HEK293 (cell line): Measurements from ENCODE around the gene IGF1R.

Experiments
- CTCF ChIA-PET: fragments of 350-600 bp; formaldehyde crosslinking; extraction: SDS; loops from one replicate; lab custom pipeline; 2021; ENCODE audit warnings: antibody characterized with exemption; lab: Yijun Ruan, JAX
- POLR2A ChIA-PET: fragments of 300-600 bp; formaldehyde crosslinking; extraction: SDS; loops from one replicate; lab custom pipeline; 2020; ENCODE audit warnings: antibody characterized with exemption, inconsistent platforms; lab: Yijun Ruan, JAX
- H3K27ac ChIP-seq: fragments of 200-500 bp; sonication (Bioruptor generic); 2 replicates; pipeline ENCODE4 v1.5.1; 2014; ENCODE audit warnings: low read depth, low read length, control low read depth, inconsistent platforms; ENCODE audit errors: extremely low read depth
- H3K36me3 ChIP-seq, 2 experiments: fragments of 200-500 bp in 1 of 2; sonication (Bioruptor generic) in 1 of 2; 1 replicate in 1 of 2; 2 replicates in 1 of 2; pipeline ENCODE4 v1.5.1; 2014 to 2017; ENCODE audit warnings: inconsistent platforms in 2 of 2, low read length in 2 of 2; ENCODE audit not compliant: control insufficient read depth in 2 of 2, insufficient read depth in 1 of 2
- H3K4me1 ChIP-seq: fragments of 200-500 bp; sonication (Bioruptor generic); 2 replicates; pipeline ENCODE4 v1.5.1; 2014; ENCODE audit warnings: mild to moderate bottlenecking, low read length, inconsistent platforms; ENCODE audit not compliant: control insufficient read depth, insufficient read depth
- H3K4me3 ChIP-seq: 2 replicates; pipeline ENCODE4 v1.5.1; 2011; ENCODE audit warnings: low read depth, mild to moderate bottlenecking, control low read depth, low read length, moderate library complexity
- H3K9me3 ChIP-seq: fragments of 200-500 bp; sonication (Bioruptor generic); 2 replicates; pipeline ENCODE4 v1.5.1; 2014; ENCODE audit warnings: low read depth, low read length, inconsistent platforms; ENCODE audit not compliant: control insufficient read depth, insufficient read depth
- BCL11B ChIP-seq: fragments of 450-650 bp; formaldehyde crosslinking; IDR thresholded peaks from 2 replicates; pipeline ENCODE4 v1.5.1; 2016; ENCODE audit warnings: low read depth, missing biosample characterization, missing genetic modification characterization
- EGR2 ChIP-seq: fragments of 450-650 bp; formaldehyde crosslinking; IDR thresholded peaks from 2 replicates; pipeline ENCODE4 v1.5.1; 2016; ENCODE audit warnings: low read depth, missing biosample characterization, missing genetic modification characterization
- GLIS2 ChIP-seq: fragments of 450-650 bp; formaldehyde crosslinking; IDR thresholded peaks from 2 replicates; pipeline ENCODE4 v1.5.1; 2016; ENCODE audit warnings: missing biosample characterization, missing genetic modification characterization
- KLF7 ChIP-seq: fragments of 450-650 bp; formaldehyde crosslinking; IDR thresholded peaks from 2 replicates; pipeline ENCODE4 v1.5.1; 2016; ENCODE audit warnings: missing biosample characterization, missing genetic modification characterization, borderline replicate concordance
- OSR2 ChIP-seq: fragments of 450-650 bp; formaldehyde crosslinking; IDR thresholded peaks from 2 replicates; pipeline ENCODE4 v1.5.1; 2016; ENCODE audit warnings: missing biosample characterization, missing genetic modification characterization
- SCRT2 ChIP-seq: fragments of 450-650 bp; formaldehyde crosslinking; IDR thresholded peaks from 2 replicates; pipeline ENCODE4 v1.5.1; 2016; ENCODE audit warnings: missing biosample characterization, missing genetic modification characterization
- SP2 ChIP-seq: fragments of 450-650 bp; formaldehyde crosslinking; IDR thresholded peaks from 2 replicates; pipeline ENCODE4 v1.5.1; 2016; ENCODE audit warnings: missing biosample characterization, missing genetic modification characterization
- SP3 ChIP-seq: fragments of 450-650 bp; formaldehyde crosslinking; IDR thresholded peaks from 2 replicates; pipeline ENCODE4 v1.5.1; 2016; ENCODE audit warnings: missing biosample characterization, missing genetic modification characterization
- WT1 ChIP-seq: fragments of 450-650 bp; formaldehyde crosslinking; IDR thresholded peaks from 2 replicates; pipeline ENCODE4 v1.5.1; 2016; ENCODE audit warnings: missing biosample characterization, missing genetic modification characterization
- ZBTB1 ChIP-seq: fragments of 450-650 bp; formaldehyde crosslinking; IDR thresholded peaks from 2 replicates; pipeline ENCODE4 v1.5.1; 2016; ENCODE audit warnings: missing biosample characterization, missing genetic modification characterization
- ZBTB48 ChIP-seq: fragments of 450-650 bp; formaldehyde crosslinking; IDR thresholded peaks from 2 replicates; pipeline ENCODE4 v1.5.1; 2016; ENCODE audit warnings: missing biosample characterization, missing genetic modification characterization
- ZBTB8A ChIP-seq: fragments of 450-650 bp; formaldehyde crosslinking; IDR thresholded peaks from 2 replicates; pipeline ENCODE4 v1.5.1; 2016; ENCODE audit warnings: missing biosample characterization, missing genetic modification characterization
- ZEB2 ChIP-seq: fragments of 450-650 bp; formaldehyde crosslinking; IDR thresholded peaks from 2 replicates; pipeline ENCODE4 v1.5.1; 2016; ENCODE audit warnings: missing biosample characterization, missing genetic modification characterization
- ZFP41 ChIP-seq: fragments of 450-650 bp; formaldehyde crosslinking; IDR thresholded peaks from 2 replicates; pipeline ENCODE4 v1.5.1; 2016; ENCODE audit warnings: missing biosample characterization, missing genetic modification characterization, borderline replicate concordance
- ZIC2 ChIP-seq: fragments of 450-650 bp; formaldehyde crosslinking; IDR thresholded peaks from 2 replicates; pipeline ENCODE4 v1.5.1; 2016; ENCODE audit warnings: missing biosample characterization, missing genetic modification characterization
- ZNF138 ChIP-seq: fragments of 450-650 bp; formaldehyde crosslinking; IDR thresholded peaks from 2 replicates; pipeline ENCODE4 v1.5.1; 2016; ENCODE audit warnings: missing biosample characterization, missing genetic modification characterization, borderline replicate concordance
- ZNF16 ChIP-seq: fragments of 450-650 bp; formaldehyde crosslinking; IDR thresholded peaks from 2 replicates; pipeline ENCODE4 v1.5.1; 2016; ENCODE audit warnings: low read depth, missing biosample characterization, missing genetic modification characterization
- ZNF366 ChIP-seq: fragments of 450-650 bp; formaldehyde crosslinking; conservative IDR thresholded peaks from 2 replicates; pipeline ENCODE4 v1.5.1; 2016; ENCODE audit warnings: missing biosample characterization, missing genetic modification characterization
- ZNF510 ChIP-seq: fragments of 450-650 bp; formaldehyde crosslinking; IDR thresholded peaks from 2 replicates; pipeline ENCODE4 v1.5.1; 2018; ENCODE audit warnings: mild to moderate bottlenecking, missing genetic modification characterization, missing biosample characterization; ENCODE audit not compliant: insufficient replicate concordance
- ZNF596 ChIP-seq: fragments of 450-650 bp; IDR thresholded peaks from 2 replicates; pipeline ENCODE4 v1.5.0; 2018; ENCODE audit warnings: missing biosample characterization, mild to moderate bottlenecking, missing genetic modification characterization, moderate library complexity
- ZNF623 ChIP-seq: fragments of 450-650 bp; formaldehyde crosslinking; IDR thresholded peaks from 2 replicates; pipeline ENCODE4 v1.5.1; 2016; ENCODE audit warnings: missing biosample characterization, missing genetic modification characterization
- ZNF629 ChIP-seq: fragments of 450-650 bp; formaldehyde crosslinking; IDR thresholded peaks from 2 replicates; pipeline ENCODE4 v1.5.1; 2017; ENCODE audit warnings: missing biosample characterization, missing genetic modification characterization
- ZSCAN16 ChIP-seq: fragments of 450-650 bp; formaldehyde crosslinking; IDR thresholded peaks from 2 replicates; pipeline ENCODE4 v1.5.1; 2016; ENCODE audit warnings: missing biosample characterization, missing genetic modification characterization
- TF ChIP-seq, protein P1 (sequence below): fragments of 450-650 bp; formaldehyde crosslinking; IDR thresholded peaks from 2 replicates; pipeline ENCODE4 v1.5.1; 2016; ENCODE audit warnings: missing biosample characterization, missing genetic modification characterization
- TF ChIP-seq, protein P2 (sequence below): fragments of 450-650 bp; formaldehyde crosslinking; IDR thresholded peaks from 2 replicates; pipeline ENCODE4 v1.5.1; 2016; ENCODE audit warnings: missing biosample characterization, missing genetic modification characterization
- TF ChIP-seq, protein P3 (sequence below): fragments of 450-650 bp; formaldehyde crosslinking; IDR thresholded peaks from 2 replicates; pipeline ENCODE4 v1.5.1; 2017; ENCODE audit warnings: missing biosample characterization, missing genetic modification characterization
- TF ChIP-seq, protein P4 (sequence below): fragments of 450-650 bp; formaldehyde crosslinking; IDR thresholded peaks from 2 replicates; pipeline ENCODE4 v1.5.1; 2016; ENCODE audit warnings: missing biosample characterization, missing genetic modification characterization

Gene IGF1R

GRCh38 chr15:98845138-98845884, 197.0 kb downstream of the IGF1R start:
- ChIA-PET CTCF (interaction anchor here (0.6 to 2.2 kb wide), 8 partner anchors 9 to 407 kb away, joined by 3 to 8 read pairs (median 4); no protein-coding TSS in a partner anchor), POLR2A (no interaction called here)
- Histone ChIP-seq H3K4me3 (no peak overlapping the region), H3K36me3 (no peaks in the 10 kb centered on the region), H3K27ac (no peak overlapping the region; the same call in 1 of the 2 replicates), H3K9me3 (no peaks in the 10 kb centered on the region), H3K4me1 (peaks cover 27% of the 10 kb centered on the region)
- TF ChIP-seq EGR2 (tag by site-specific recombination) (peak; percentile 85), ZFP41 (tag by site-specific recombination) (no peak), ZNF510 (tag by site-specific recombination) (no peak), ZNF366 (tag by site-specific recombination) (0 out of 2 replicates have a peak, but pooled peaks have one; percentile 11), ZNF16 (tag by site-specific recombination) (no peak), ZNF596 (tag by site-specific recombination) (peak; percentile 81), ZBTB1 (no peak), KLF7 (no peak), WT1 (tag by site-specific recombination) (peak; percentile 79), ZNF138 (no peak), SP3 (tag by site-specific recombination) (peak; percentile 27; the same call in 1 of the 2 replicates)
- TF ChIP-seq, protein P1, sequence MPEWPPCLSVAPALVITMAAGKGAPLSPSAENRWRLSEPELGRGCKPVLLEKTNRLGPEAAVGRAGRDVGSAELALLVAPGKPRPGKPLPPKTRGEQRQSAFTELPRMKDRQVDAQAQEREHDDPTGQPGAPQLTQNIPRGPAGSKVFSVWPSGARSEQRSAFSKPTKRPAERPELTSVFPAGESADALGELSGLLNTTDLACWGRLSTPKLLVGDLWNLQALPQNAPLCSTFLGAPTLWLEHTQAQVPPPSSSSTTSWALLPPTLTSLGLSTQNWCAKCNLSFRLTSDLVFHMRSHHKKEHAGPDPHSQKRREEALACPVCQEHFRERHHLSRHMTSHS (tag by site-specific recombination), result no peak
- TF ChIP-seq, protein P2, sequence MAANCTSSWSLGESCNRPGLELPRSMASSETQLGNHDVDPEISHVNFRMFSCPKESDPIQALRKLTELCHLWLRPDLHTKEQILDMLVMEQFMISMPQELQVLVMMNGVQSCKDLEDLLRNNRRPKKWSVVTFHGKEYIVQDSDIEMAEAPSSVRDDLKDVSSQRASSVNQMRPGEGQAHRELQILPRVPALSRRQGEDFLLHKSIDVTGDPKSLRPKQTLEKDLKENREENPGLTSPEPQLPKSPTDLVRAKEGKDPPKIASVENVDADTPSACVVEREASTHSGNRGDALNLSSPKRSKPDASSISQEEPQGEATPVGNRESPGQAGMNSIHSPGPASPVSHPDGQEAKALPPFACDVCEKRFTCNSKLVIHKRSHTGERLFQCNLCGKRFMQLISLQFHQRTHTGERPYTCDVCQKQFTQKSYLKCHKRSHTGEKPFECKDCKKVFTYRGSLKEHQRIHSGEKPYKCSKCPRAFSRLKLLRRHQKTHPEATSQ (tag by site-specific recombination), result no peak

GRCh38 chr15:98850961-98851572, 202.7 kb downstream of the IGF1R start:
- Histone ChIP-seq H3K4me1 (peaks cover 37% of the 10 kb centered on the region), H3K4me3 (no peak overlapping the region), H3K27ac (peak overlapping the region; percentile 0; the same call in 1 of the 2 replicates), H3K9me3 (no peaks in the 10 kb centered on the region), H3K36me3 (no peaks in the 10 kb centered on the region)
- CTCF ChIA-PET, result interaction anchor here (0.6 to 2.7 kb wide), 31 partner anchors 10 to 408 kb away, joined by 3 to 23 read pairs (median 4); partner anchors contain the start of gene IGF1R
- POLR2A ChIA-PET, result interaction anchor here (0.6 to 1.2 kb wide), 2 partner anchors 202 to 203 kb away, joined by 3 to 4 read pairs; partner anchors contain the start of gene IGF1R
- TF ChIP-seq SCRT2 (peak; percentile 80), BCL11B (no peak), ZIC2 (peak; percentile 47; the same call in 1 of the 2 replicates), ZEB2 (tag by site-specific recombination) (0 out of 2 replicates have a peak, but pooled peaks have one; percentile 6), GLIS2 (tag by site-specific recombination) (peak; percentile 87), ZSCAN16 (no peak), ZBTB8A (peak; percentile 34; the same call in 1 of the 2 replicates), ZBTB48 (tag by site-specific recombination) (peak; percentile 53; the same call in 1 of the 2 replicates), SP2 (tag by site-specific recombination) (peak; percentile 45), ZNF623 (tag by site-specific recombination) (no peak), ZNF629 (tag by site-specific recombination) (0 out of 2 replicates have a peak, but pooled peaks have one; percentile 11), OSR2 (tag by site-specific recombination) (0 out of 2 replicates have a peak, but pooled peaks have one; percentile 24)
- TF ChIP-seq, protein P3, sequence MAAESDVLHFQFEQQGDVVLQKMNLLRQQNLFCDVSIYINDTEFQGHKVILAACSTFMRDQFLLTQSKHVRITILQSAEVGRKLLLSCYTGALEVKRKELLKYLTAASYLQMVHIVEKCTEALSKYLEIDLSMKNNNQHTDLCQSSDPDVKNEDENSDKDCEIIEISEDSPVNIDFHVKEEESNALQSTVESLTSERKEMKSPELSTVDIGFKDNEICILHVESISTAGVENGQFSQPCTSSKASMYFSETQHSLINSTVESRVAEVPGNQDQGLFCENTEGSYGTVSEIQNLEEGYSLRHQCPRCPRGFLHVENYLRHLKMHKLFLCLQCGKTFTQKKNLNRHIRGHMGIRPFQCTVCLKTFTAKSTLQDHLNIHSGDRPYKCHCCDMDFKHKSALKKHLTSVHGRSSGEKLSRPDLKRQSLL (tag by site-specific recombination), result no peak
- TF ChIP-seq, protein P4, sequence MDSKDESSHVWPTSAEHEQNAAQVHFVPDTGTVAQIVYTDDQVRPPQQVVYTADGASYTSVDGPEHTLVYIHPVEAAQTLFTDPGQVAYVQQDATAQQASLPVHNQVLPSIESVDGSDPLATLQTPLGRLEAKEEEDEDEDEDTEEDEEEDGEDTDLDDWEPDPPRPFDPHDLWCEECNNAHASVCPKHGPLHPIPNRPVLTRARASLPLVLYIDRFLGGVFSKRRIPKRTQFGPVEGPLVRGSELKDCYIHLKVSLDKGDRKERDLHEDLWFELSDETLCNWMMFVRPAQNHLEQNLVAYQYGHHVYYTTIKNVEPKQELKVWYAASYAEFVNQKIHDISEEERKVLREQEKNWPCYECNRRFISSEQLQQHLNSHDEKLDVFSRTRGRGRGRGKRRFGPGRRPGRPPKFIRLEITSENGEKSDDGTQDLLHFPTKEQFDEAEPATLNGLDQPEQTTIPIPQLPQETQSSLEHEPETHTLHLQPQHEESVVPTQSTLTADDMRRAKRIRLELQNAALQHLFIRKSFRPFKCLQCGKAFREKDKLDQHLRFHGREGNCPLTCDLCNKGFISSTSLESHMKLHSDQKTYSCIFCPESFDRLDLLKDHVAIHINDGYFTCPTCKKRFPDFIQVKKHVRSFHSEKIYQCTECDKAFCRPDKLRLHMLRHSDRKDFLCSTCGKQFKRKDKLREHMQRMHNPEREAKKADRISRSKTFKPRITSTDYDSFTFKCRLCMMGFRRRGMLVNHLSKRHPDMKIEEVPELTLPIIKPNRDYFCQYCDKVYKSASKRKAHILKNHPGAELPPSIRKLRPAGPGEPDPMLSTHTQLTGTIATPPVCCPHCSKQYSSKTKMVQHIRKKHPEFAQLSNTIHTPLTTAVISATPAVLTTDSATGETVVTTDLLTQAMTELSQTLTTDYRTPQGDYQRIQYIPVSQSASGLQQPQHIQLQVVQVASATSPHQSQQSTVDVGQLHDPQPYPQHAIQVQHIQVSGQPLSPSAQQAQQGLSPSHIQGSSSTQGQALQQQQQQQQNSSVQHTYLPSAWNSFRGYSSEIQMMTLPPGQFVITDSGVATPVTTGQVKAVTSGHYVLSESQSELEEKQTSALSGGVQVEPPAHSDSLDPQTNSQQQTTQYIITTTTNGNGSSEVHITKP (tag by site-specific recombination), result peak; percentile 66
